Measurements from ENCODE around the gene ANO8.

DNA sequence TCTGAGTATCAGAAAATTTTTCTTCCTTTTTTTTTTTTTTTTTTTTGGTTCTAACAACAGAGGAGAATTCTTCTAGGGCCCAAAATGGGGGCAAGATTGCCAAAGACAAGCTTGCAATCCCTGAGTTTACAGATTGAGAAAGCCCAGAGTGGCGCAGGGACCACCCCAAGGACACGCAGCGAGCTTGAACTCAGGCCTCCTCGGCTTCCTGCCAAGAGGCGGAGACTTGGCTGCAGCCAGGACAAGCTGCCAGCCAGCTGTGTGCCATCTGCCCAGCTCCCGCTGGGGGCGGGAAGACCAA is 29.5 kb downstream of the ANO8 start:
- TF ChIP-seq, protein P1, sequence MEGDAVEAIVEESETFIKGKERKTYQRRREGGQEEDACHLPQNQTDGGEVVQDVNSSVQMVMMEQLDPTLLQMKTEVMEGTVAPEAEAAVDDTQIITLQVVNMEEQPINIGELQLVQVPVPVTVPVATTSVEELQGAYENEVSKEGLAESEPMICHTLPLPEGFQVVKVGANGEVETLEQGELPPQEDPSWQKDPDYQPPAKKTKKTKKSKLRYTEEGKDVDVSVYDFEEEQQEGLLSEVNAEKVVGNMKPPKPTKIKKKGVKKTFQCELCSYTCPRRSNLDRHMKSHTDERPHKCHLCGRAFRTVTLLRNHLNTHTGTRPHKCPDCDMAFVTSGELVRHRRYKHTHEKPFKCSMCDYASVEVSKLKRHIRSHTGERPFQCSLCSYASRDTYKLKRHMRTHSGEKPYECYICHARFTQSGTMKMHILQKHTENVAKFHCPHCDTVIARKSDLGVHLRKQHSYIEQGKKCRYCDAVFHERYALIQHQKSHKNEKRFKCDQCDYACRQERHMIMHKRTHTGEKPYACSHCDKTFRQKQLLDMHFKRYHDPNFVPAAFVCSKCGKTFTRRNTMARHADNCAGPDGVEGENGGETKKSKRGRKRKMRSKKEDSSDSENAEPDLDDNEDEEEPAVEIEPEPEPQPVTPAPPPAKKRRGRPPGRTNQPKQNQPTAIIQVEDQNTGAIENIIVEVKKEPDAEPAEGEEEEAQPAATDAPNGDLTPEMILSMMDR (conservative IDR thresholded peaks at IDR 0.05 in 1 of 2, IDR thresholded peaks at IDR 0.05 in 1 of 2; ENCODE audit: extremely low read depth in 1 of 2, insufficient read depth in 1 of 2, low read depth in 1 of 2, low read length in 2 of 2) = no peak
- no peak for TF ChIP-seq EZH2 (IDR thresholded peaks at IDR 0.05; ENCODE audit: borderline replicate concordance, low read length)

Data from mammary epithelial cell (primary cell).